ENCODE measurements around the gene OPCML.

The OPCML gene

DNA sequence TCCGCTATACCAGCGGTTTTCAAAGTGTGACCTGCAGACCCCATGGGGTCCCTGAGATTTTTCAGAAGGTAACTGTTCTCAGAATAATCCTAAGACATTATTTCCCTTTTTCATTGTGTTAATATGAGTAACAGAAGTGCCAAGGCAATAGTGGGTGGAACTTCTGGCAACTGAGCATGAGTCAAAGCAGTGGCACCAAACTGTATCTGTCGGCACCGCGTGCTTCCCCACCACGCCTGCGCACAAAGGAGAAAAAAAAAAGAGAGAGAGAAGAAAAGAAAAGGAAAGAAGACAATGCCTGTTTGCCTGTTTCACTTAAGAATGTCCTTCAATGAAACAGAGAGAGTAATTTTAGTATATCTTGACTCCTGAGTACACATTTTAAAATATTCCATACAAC, 679.9 kb downstream of the OPCML start:
- TF ChIP-seq, protein P1, sequence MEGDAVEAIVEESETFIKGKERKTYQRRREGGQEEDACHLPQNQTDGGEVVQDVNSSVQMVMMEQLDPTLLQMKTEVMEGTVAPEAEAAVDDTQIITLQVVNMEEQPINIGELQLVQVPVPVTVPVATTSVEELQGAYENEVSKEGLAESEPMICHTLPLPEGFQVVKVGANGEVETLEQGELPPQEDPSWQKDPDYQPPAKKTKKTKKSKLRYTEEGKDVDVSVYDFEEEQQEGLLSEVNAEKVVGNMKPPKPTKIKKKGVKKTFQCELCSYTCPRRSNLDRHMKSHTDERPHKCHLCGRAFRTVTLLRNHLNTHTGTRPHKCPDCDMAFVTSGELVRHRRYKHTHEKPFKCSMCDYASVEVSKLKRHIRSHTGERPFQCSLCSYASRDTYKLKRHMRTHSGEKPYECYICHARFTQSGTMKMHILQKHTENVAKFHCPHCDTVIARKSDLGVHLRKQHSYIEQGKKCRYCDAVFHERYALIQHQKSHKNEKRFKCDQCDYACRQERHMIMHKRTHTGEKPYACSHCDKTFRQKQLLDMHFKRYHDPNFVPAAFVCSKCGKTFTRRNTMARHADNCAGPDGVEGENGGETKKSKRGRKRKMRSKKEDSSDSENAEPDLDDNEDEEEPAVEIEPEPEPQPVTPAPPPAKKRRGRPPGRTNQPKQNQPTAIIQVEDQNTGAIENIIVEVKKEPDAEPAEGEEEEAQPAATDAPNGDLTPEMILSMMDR (conservative IDR thresholded peaks at IDR 0.05; ENCODE audit: low read length) = no peak
- H3K4me3 ChIP-seq (ENCODE audit: low read length) = no peak overlapping the region
- DNase-seq (ENCODE audit: low read depth) = no peak

DNA sequence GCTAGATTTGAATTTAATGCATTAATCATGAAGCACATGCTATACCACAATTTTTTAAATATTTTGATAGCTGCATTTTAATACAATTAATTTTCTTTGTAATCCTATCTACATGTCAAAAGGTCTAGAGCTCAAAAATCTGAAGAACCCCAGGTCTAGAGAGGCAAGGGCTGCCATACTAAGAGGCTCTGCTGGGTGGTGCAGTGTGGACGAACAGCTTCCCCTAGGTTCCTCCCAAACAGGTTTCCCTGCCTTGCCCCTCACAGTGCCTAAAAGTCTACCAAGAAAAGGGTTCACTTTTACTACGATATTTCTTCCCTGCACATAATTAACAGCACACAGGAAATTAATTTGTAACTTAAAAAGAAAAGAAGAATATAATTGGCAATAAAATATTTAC, 681.1 kb downstream of the OPCML start:
- H3K4me3 ChIP-seq (ENCODE audit: low read length) = no peak overlapping the region
- TF ChIP-seq, protein P1 (conservative IDR thresholded peaks at IDR 0.05; ENCODE audit: low read length) = no peak
- DNase-seq (ENCODE audit: low read depth) = no peak

DNA sequence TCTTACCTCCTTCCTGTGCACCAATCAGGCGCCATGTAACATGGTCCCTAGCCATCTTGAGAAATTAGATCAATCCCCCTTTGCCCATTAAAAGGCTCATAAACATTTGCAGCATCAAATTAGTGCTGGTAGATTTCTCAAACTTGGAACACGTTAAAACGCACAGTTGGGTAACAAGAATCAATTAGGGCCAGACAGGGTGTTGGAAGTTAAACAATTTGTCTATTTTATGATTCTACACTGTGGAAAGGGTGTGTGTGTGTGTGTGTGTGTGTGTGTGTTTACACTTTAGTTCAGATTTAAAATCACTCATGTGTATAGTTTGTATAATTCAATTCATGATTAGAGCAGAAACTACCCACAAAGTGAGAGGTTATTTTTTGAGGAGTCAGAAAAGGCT, 682.0 kb downstream of the OPCML start:
- TF ChIP-seq, protein P1 (conservative IDR thresholded peaks at IDR 0.05; ENCODE audit: low read length) = no peak
- no peak overlapping the region for H3K4me3 ChIP-seq (ENCODE audit: low read length)
- DNase-seq (ENCODE audit: low read depth) = no peak

DNA sequence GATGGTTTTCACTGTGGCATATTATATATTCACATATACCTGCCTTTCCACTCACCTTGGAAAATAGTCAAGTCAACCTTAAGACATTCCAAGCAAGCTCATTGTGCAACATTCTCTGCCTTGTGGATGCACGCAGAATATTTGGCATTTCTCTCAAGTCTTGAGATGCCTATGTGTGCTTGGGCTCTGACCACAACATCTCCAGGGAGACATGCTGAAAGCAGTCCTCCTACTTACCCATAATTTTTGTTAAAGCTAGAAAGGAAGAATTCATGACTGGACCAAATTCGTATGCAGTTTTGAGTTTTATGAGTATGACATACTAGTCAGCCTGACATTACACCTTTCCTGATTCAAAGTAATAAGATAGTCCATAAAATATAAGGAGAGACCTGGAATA, 684.0 kb downstream of the OPCML start:
- peak; percentile 94 for DNase-seq (ENCODE audit: low read depth)
- TF ChIP-seq, protein P1 (conservative IDR thresholded peaks at IDR 0.05; ENCODE audit: low read length) = no peak
- H3K4me3 ChIP-seq (ENCODE audit: low read length) = no peak overlapping the region

DNA sequence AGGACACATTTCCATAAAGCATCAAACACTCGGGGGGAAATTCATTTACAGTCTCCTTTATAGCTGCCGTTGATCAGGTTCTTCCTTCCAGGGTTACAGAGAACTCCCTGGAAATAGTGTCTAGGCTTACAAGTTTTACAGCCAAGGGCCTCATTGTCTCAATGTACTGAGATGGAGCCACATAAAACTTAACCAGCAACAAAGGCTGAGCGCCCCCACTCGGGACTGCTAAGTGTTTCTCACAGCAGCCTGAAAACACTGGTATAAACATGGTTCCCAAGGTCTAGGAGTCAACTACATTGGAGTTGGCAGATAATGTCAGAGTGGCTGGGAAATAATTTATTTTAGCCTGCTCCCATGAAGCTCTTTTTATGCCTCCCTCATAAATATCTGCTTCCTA, 686.2 kb downstream of the OPCML start:
- DNase-seq (ENCODE audit: low read depth) = no peak
- no peak overlapping the region for H3K4me3 ChIP-seq (ENCODE audit: low read length)
- TF ChIP-seq, protein P1 (conservative IDR thresholded peaks at IDR 0.05; ENCODE audit: low read length) = no peak

DNA sequence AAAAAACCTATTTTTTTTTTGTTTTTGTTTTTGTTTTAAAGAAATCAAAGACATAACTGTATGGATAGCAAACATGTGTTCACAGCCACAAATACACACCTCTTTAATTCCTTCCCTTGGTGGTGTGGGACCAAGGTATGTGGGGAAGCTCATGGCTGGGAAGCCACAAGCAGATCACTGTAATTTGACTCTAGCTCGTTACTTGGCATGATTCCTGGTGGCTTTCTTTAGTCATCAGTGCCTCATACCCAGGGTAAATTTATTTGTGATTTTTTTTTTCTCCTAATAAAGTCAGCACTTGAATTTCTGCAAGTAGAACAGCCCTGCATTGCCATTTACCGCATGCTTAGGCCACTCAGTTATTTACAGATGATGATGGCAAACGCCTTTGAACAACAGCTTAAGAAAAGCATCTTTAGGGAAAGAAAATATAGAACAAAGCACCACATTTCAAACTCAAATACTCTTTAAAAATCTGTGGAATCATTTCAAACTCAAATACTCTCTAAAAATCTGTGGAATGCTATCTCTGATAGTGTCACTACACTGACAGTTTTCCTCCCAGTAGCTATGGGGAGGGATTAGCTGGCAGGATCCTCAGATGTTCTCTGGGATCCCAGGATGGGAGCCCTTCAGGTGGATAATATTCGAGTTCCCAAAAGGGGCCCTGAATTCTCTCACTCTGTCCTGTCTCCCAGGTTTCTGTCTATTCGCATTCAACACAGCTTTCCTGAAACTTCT, 687.2 kb downstream of the OPCML start:
- no peak overlapping the region for H3K4me3 ChIP-seq (ENCODE audit: low read length)
- TF ChIP-seq, protein P1 (conservative IDR thresholded peaks at IDR 0.05; ENCODE audit: low read length) = no peak
- DNase-seq (ENCODE audit: low read depth) = peak; percentile 96

DNA sequence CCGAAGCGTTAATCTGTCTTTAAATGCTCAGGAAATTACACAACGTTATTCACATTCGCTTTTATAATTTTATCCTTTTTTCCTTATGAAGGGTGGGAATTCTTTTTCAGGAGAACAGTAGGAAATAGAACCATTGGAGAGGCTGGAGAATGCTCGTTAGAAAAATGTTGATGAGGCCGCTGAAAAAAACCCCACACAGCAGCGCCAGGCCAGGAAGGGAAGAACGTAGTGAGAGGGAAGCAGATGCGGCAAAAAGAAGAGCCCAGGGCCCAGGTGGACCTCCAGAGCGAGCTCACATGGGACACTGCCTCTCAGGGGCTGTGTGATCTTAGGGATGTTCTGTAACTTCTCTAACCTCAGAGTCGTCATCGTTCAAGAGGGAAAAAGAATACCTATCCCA, 691.6 kb downstream of the OPCML start:
- no peak for DNase-seq (ENCODE audit: low read depth)
- H3K4me3 ChIP-seq (ENCODE audit: low read length) = no peak overlapping the region
- TF ChIP-seq, protein P1 (conservative IDR thresholded peaks at IDR 0.05; ENCODE audit: low read length) = no peak

All from AG10803 (cell line).